ENCODE results near the gene LIPT2. TPM values are rescaled to one million over a fixed set of nuclear protein-coding genes. Genes with fewer than 3 reads are reported as not detected.
A peak's percentile ranks its signal among the peaks of the same experiment; 100 is the strongest.

Gene LIPT2
- total RNA-seq, 1 experiment from 2014 or later = 8.0 TPM

- in situ Hi-C loops (cut with HindIII; ENCODE audit: low pct_unique_long_range_greater_than_20kb, low sequenced_read_pairs) = loop anchor here (25.0 kb wide), 1 partner anchor 91 kb away; no protein-coding TSS in a partner anchor
Observed at GRCh38 chr11:74471037-74471436, 22.5 kb downstream of the LIPT2 start.

GRCh38 chr11:74470526-74470925, 23.0 kb downstream of the LIPT2 start:
- no peak for DNase-seq (ENCODE audit: low read depth)
- in situ Hi-C loops (cut with HindIII; ENCODE audit: low pct_unique_long_range_greater_than_20kb, low sequenced_read_pairs) = loop anchor here (25.0 kb wide), 1 partner anchor 92 kb away; no protein-coding TSS in a partner anchor

More at GRCh38 chr11:74471037-74471436, 22.5 kb downstream of the LIPT2 start:
- no peak for DNase-seq (ENCODE audit: low read depth)

DNA sequence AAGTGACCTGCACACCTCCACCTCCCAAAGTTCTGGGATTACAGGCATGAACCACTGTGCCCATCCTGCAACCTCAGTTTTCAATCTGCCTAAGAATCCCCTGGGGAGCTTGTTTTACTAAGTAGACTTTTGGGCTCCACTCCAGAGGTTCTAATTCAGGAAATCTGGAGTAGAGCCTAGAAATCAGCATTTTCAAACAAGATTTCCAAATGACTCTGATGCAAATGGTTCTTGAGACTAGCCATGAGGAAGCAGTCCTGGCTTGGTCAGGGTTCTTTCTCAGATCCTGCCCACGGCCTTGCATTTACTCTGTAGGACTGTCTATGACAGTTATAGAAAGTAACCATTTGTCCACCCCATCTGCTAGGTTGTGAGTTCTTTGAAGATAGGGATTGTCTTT, 24.6 kb downstream of the LIPT2 start:
- in situ Hi-C loops (cut with HindIII; ENCODE audit: low pct_unique_long_range_greater_than_20kb, low sequenced_read_pairs) = loop anchor here (25.0 kb wide), 1 partner anchor 93 kb away; no protein-coding TSS in a partner anchor

DNA sequence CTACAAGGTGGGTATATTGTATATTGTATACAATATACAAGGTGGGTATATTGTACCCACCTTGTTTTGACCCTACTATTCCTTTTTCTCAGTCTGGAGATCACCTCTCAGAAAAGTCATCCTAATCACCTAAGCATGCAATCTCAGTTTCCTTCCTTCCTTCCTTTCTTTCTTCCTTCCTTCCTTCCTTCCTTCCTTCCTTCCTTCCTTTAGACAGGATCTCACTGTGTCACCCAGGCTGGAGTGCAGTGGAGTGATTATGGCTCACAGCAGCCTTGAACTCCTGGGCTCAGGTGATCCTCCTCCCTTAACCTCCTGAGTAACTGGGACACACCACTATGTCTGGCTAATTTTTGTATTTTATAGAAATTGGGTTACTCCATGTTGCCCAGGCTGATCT, 25.0 kb downstream of the LIPT2 start:
- no peak for DNase-seq (ENCODE audit: low read depth)
- in situ Hi-C loops (cut with HindIII; ENCODE audit: low pct_unique_long_range_greater_than_20kb, low sequenced_read_pairs) = loop anchor here (25.0 kb wide), 1 partner anchor 94 kb away; no protein-coding TSS in a partner anchor

More for the DNA sequence above, 24.6 kb downstream of the LIPT2 start:
- DNase-seq (ENCODE audit: low read depth) = no peak

- DNase-seq (ENCODE audit: low read depth) = no peak
- in situ Hi-C loops (cut with HindIII; ENCODE audit: low pct_unique_long_range_greater_than_20kb, low sequenced_read_pairs) = loop anchor here (25.0 kb wide), 1 partner anchor 94 kb away; no protein-coding TSS in a partner anchor
Observed at GRCh38 chr11:74468058-74468457, 25.5 kb downstream of the LIPT2 start.

DNA sequence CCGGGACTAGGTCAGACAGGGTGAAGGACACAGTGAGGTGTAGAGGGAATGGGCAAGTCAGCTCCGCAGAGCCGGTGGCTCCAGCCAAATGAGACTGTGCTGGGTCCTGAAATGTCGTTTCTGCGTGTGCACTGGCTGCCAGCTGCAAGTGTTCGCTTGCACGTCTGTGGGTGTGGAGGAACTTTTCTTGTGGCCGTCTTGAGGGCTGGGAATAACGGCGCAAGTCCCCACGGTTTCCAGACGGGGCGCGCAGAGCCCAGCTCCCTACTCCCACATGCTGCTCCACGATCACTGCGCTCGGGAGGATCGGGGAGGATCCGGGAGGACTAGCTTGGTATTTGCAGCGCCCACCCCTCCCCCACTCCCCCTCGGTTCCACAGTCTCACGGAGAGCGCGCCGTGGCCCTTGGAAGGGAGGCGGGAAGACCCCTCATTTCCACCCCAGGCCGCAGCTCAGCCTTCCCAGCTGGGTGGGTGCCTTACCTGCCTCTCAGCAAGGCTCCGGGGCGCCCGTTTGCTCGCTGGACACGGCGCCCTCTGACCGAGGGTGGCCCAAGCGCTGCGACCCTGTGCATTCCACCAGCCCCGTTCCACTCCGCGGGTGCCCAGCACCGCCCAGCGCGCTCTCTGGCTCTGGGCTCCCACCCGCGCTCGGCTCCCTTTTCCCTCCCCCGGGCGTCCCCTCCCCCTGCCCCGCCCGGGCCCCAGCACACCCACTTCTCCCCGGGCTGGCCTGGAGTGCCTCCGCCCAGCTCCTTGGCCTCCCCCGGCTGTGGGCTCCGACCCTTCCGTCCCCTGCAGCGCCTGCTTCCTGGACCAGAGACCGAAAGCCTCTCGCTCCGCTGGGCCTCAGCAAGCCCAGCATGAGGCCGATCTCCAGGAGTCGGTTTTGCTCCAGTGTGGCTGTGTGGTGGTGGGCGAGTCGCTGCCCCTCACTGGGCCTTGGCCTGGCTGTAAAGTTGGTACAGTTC, 26.3 kb downstream of the LIPT2 start, which contains the start of gene KCNE3:
KCNE3 (minus strand) TSS at position 634 of the 970 bp plus-strand sequence. CDS start 9,986 bp downstream, outside the sequence.
- in situ Hi-C loops (cut with HindIII; ENCODE audit: low pct_unique_long_range_greater_than_20kb, low sequenced_read_pairs) = loop anchor here (25.0 kb wide), 1 partner anchor 95 kb away; no protein-coding TSS in a partner anchor
- DNase-seq (ENCODE audit: low read depth) = no peak

GRCh38 chr11:74465291-74465708, 28.2 kb downstream of the LIPT2 start:
- in situ Hi-C loops (cut with HindIII; ENCODE audit: low pct_unique_long_range_greater_than_20kb, low sequenced_read_pairs) = loop anchor here (25.0 kb wide), 1 partner anchor 97 kb away; no protein-coding TSS in a partner anchor
- no peak for DNase-seq (ENCODE audit: low read depth)

DNA sequence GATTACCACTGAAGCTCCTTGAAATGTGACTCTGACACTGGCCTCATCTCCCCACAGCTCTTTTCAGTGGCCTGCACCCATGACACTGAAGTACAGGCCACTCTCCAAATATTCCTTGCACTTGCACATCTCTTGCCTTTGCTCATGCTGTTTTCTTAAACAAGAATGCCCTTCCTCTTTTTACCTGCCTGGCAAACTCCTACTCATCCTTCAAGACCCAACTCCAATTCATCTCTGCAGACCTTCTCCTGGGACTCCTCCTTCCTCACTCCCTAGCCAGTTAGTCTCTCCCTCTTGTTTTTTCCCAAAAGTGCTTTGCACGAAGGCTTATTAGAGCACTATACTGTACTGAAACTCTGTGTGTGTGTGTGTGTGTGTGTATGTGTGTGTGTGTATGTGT, 28.8 kb downstream of the LIPT2 start:
- DNase-seq (ENCODE audit: low read depth) = no peak
- in situ Hi-C loops (cut with HindIII; ENCODE audit: low pct_unique_long_range_greater_than_20kb, low sequenced_read_pairs) = loop anchor here (25.0 kb wide), 1 partner anchor 98 kb away; no protein-coding TSS in a partner anchor

GRCh38 chr11:74463216-74463615, 30.3 kb downstream of the LIPT2 start:
- no peak for DNase-seq (ENCODE audit: low read depth)
- in situ Hi-C loops (cut with HindIII; ENCODE audit: low pct_unique_long_range_greater_than_20kb, low sequenced_read_pairs) = loop anchor here (25.0 kb wide), 1 partner anchor 99 kb away; no protein-coding TSS in a partner anchor

- in situ Hi-C loops (cut with HindIII; ENCODE audit: low pct_unique_long_range_greater_than_20kb, low sequenced_read_pairs) = loop anchor here (25.0 kb wide), 1 partner anchor 100 kb away; no protein-coding TSS in a partner anchor
- no peak for DNase-seq (ENCODE audit: low read depth)
Observed at GRCh38 chr11:74462631-74463030, 30.9 kb downstream of the LIPT2 start.

DNA sequence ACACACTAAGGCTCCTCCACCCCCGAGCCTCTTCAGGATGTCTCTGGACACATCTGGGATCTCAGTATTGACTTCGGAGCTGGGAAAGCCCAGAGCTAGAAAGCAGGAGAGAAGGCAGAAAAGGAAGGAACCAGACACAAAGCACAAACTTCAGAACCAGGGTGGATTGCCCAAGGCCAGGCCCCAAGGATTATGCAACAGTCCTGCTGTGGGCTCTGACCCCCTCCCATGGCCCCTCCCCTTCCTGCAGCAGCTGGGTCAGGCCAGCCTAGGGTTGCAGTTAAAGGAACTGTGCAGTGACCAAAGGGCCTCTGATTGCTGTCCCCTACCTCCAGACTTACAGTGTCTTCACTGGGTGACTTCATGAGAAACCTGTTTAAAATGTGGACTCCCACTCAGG, 31.5 kb downstream of the LIPT2 start:
- in situ Hi-C loops (cut with HindIII; ENCODE audit: low pct_unique_long_range_greater_than_20kb, low sequenced_read_pairs) = loop anchor here (25.0 kb wide), 1 partner anchor 100 kb away; no protein-coding TSS in a partner anchor
- no peak for DNase-seq (ENCODE audit: low read depth)

DNA sequence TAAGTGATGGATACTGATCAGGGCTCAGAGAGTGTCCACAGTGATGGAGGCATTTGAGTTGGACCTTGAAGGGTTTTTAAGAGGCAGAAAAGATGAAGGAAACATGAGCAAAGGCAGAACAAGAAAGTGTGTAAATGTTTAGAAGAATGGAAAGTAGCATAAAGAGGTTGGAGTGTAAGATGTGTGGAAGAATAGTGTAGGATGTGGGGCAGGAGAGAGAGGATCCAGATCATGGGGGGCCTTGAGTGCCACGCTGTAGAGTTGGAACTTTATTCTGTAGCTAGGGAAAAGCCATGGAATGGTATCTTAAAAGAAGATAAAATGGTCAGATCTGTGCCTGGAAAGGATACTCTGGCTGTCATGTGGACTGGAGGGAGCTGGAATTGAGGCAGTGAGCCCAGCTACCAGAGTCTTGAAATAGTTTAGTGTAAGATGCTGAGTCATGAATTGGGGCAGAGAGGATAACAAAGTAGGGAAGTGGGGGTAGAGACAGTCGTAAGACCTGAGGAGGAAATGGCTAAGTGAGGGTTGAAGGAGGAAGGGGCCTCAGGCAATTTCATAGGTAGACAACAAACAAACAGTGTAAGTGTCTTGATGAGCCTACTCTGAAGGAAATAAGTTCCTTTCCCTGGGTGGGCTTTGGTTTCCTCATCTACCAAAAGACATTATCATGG, 32.9 kb downstream of the LIPT2 start:
- in situ Hi-C loops (cut with HindIII; ENCODE audit: low pct_unique_long_range_greater_than_20kb, low sequenced_read_pairs) = loop anchor here (25.0 kb wide), 1 partner anchor 102 kb away; no protein-coding TSS in a partner anchor

GRCh38 chr11:74460065-74460464, 33.5 kb downstream of the LIPT2 start:
- in situ Hi-C loops (cut with HindIII; ENCODE audit: low pct_unique_long_range_greater_than_20kb, low sequenced_read_pairs) = loop anchor here (25.0 kb wide), 1 partner anchor 102 kb away; no protein-coding TSS in a partner anchor
- no peak for DNase-seq (ENCODE audit: low read depth)

More for the DNA sequence above, 32.9 kb downstream of the LIPT2 start:
- DNase-seq (ENCODE audit: low read depth) = no peak

- in situ Hi-C loops (cut with HindIII; ENCODE audit: low pct_unique_long_range_greater_than_20kb, low sequenced_read_pairs) = loop anchor here (25.0 kb wide), 1 partner anchor 103 kb away; no protein-coding TSS in a partner anchor
Observed at GRCh38 chr11:74459584-74459983, 33.9 kb downstream of the LIPT2 start.

DNA sequence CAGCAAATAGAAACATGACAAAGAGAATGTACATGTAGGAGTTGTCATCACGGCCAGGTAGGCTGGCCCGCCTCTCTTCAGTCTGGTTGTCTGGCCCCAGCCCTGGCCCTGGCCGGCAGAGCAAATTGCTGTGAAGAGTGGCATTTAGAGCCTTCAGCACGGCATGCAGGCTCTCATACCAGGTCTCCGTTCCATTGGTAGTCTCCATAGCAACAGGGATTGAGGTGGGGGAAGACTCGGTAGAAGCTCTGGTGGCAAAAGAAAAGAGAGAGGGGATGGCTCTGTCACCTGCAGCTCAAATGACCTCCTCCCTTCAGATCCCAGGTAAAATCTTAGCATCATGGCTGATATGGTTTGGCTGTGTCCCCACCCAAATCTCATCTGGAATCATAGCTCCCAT, 36.2 kb downstream of the LIPT2 start:
- in situ Hi-C loops (cut with HindIII; ENCODE audit: low pct_unique_long_range_greater_than_20kb, low sequenced_read_pairs) = loop anchor here (25.0 kb wide), 1 partner anchor 105 kb away; no protein-coding TSS in a partner anchor
- no peak for DNase-seq (ENCODE audit: low read depth)

More at GRCh38 chr11:74459584-74459983, 33.9 kb downstream of the LIPT2 start:
- DNase-seq (ENCODE audit: low read depth) = no peak

- peak; percentile 11 for DNase-seq (ENCODE audit: low read depth)
- in situ Hi-C loops (cut with HindIII; ENCODE audit: low pct_unique_long_range_greater_than_20kb, low sequenced_read_pairs) = loop anchor here (25.0 kb wide), 1 partner anchor 109 kb away; no protein-coding TSS in a partner anchor
Observed at GRCh38 chr11:74453373-74453975, 40.0 kb downstream of the LIPT2 start.

DNA sequence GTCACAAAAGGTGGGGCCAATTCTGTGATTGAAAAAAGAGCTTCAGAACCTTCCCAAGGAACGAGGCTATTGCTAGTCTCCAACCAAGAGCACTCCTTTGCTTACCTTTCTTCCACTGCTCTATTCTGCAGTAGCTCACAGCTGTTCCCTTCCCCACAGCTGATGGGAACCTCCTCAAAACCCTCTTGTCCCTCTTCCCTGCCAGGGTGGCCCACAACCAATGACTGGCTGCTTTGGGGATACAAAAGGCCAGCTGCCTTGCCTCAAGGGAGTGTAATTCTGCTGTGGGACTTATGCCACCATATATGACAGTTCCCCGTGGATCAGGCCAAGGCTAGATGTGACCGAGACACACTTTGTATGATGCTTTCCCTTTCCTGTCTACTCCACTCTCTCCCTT, 41.2 kb downstream of the LIPT2 start:
- DNase-seq (ENCODE audit: low read depth) = no peak
- in situ Hi-C loops (cut with HindIII; ENCODE audit: low pct_unique_long_range_greater_than_20kb, low sequenced_read_pairs) = loop anchor here (25.0 kb wide), 1 partner anchor 110 kb away; no protein-coding TSS in a partner anchor
